HG02623 (cell line): ENCODE data around the gene TAMM41.
"Not testable (repeated sequence)": the region's sequence is repeated elsewhere in the genome, so short reads cannot be mapped to it uniquely, and the experiment has no call there.

Experiments used
- ATAC-seq: cut with Tn5 transposase; IDR thresholded peaks from one replicate; pipeline ENCODE4 v1.9.1; 2021; ENCODE audit warnings: moderate library complexity; ENCODE audit not compliant: unreplicated experiment

The TAMM41 gene, protein sequence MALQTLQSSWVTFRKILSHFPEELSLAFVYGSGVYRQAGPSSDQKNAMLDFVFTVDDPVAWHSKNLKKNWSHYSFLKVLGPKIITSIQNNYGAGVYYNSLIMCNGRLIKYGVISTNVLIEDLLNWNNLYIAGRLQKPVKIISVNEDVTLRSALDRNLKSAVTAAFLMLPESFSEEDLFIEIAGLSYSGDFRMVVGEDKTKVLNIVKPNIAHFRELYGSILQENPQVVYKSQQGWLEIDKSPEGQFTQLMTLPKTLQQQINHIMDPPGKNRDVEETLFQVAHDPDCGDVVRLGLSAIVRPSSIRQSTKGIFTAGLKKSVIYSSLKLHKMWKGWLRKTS

GRCh38 chr3:11846281-11847266 is at the start of gene TAMM41:
Gene TAMM41, minus strand, starts transcription at chr3:11846885. Its CDS starts 249 bp downstream, at chr3:11846636.
- peak; percentile 100 for ATAC-seq

- no peak for ATAC-seq
Measured at GRCh38 chr3:11878837-11879236, 32.2 kb upstream of the TAMM41 start.

- ATAC-seq, result not testable (repeated sequence)
Measured at GRCh38 chr3:11874707-11875106, 28.0 kb upstream of the TAMM41 start.

- ATAC-seq, result not testable (repeated sequence)
Measured at GRCh38 chr3:11863739-11864138, 17.1 kb upstream of the TAMM41 start.

DNA sequence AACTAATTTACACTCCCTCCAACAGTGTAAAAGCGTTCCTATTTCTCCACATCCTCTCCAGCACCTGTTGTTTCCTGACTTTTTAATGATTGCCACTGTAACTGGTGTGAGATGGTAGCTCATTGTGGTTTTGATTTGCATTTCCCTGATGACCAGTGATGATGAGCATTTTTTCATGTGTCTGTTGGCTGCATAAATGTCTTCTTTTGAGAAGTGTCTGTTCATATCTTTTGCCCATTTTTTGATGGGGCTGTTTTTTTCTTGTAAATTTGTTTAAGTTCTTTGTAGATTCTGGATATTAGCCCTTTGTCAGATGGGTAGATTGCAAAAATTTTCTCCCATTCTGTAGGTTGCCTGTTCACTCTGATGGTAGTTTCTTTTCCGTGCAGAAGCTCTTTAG is 15.9 kb upstream of the TAMM41 start:
- not testable (repeated sequence) for ATAC-seq

- ATAC-seq, result not testable (repeated sequence)
Measured at GRCh38 chr3:11862145-11862544, 15.5 kb upstream of the TAMM41 start.

GRCh38 chr3:11860213-11860612 is 13.5 kb upstream of the TAMM41 start:
- not testable (repeated sequence) for ATAC-seq

DNA sequence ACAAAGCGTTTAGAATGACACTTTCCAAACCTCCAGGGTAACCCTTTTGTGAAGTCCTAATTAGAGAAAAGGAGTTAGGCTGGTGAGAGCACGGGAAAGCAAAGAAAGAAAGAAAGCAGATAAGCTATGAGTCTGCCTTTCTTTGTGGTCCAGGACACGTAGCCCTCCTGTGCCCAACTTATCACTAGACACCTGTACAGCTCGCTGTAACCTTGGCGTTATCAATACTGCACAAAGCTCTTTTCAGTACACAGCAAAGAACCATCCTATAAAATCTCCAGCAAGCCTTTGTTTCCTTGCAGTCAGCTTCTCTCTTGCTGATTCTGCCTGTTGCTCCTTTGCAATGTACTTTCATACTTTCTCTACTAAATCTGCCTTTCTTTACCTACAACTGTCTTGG is 6.8 kb upstream of the TAMM41 start:
- ATAC-seq, result no peak

DNA sequence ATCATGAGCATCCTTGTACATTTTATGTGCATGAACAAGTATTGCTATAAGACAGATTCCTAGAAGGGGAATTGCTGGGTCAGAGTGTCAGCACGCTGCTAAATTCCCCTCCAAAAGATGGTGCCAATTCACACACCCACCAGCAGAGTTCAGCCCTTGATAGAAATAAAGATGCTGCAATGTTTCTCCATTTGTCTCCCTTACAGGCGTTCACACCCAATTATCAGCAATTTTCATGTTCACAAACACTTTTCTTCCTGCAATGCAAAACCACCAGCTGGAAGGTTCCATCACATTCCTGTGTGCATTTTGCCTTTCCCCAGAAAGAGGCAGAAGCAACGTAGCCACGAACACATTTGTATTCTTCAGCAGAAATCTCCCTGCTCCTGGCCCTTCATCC is 3.3 kb upstream of the TAMM41 start:
- ATAC-seq, result no peak

DNA sequence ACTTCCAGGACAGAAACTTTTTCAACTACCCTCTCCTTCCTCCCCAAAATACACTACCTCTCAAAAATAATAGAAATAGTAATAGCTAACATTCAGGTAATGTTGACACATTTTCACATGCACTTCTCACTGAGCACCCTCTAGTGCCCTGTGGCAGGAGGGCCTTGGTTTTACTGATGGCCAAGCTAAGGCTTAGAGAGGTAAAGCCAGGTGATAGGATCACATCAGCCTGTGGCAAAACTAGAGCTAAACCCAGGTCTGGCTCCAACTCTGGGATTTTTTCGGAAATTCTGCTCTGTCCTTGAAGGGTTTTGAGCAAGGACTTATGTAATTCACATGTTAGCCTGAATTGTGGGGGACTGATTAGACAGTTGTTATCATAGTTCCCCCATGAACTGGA is 922 bp upstream of the TAMM41 start:
- no peak for ATAC-seq

- no peak for ATAC-seq
Measured at GRCh38 chr3:11845651-11846050, 1.0 kb downstream of the TAMM41 start.

DNA sequence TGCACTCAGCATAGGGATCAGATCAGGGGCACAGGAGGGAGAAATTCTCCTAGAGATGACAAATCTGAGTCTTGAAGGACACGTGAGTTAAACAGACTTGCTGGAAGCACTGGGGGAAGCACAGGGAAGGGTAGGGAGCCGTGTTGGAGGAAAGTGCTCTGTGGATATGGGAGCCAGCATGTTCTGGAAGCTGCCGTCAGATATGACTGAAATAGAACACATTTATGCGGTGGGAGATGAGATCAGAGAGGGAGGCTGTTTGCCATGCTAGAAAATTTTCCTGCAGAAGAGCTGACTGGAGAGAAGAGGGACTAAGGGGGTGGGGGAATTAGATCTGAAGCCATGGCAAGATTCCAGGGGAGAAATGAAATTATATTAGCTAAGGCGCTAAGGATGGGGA is 1.8 kb downstream of the TAMM41 start:
- no peak for ATAC-seq

- ATAC-seq, result no peak
Measured at GRCh38 chr3:11835028-11835639, 11.6 kb downstream of the TAMM41 start.

- ATAC-seq, result no peak
Measured at GRCh38 chr3:11832981-11833905, 13.4 kb downstream of the TAMM41 start.

GRCh38 chr3:11829416-11829815 is 17.3 kb downstream of the TAMM41 start:
- ATAC-seq, result no peak

- ATAC-seq, result no peak
Measured at GRCh38 chr3:11826628-11827265, 19.9 kb downstream of the TAMM41 start.

GRCh38 chr3:11825301-11825700 is 21.4 kb downstream of the TAMM41 start:
- no peak for ATAC-seq

DNA sequence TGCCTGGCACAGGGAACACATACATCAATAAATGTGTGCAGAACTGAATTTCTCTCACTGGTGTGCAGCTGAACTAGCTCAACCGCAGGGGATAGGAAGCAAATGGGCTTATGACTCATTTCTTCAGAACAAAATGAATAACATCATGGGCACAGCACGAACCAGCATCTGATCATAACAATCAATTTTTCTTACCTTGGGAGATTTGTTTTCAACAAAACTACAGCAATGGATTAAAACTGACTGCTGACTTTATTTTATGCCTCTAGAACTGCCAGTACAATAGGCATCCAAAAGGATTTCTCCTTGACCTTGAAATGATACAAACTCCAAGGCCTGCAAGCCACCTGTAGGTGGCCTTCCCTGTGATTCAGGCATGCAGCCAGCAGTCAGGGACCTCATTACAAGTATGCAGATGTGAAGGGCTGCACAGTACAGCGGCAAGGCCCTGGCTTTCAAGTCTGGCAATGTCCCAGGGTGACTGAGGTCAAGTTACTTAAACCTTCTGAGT is 26.1 kb downstream of the TAMM41 start:
- peak; percentile 67 for ATAC-seq

- ATAC-seq, result no peak
Measured at GRCh38 chr3:11819146-11819689, 27.5 kb downstream of the TAMM41 start.
